NB4 (cell line): Measurements from ENCODE around the gene UST.

Experiments used
- DNase-seq: peaks from one replicate; pipeline ENCODE4 v3.0.0; 2010; ENCODE audit warnings: low read depth
- H3K4me3 ChIP-seq: one replicate; pipeline ENCODE4 v1.5.1; 2011; ENCODE audit warnings: mild to moderate bottlenecking, low read depth, low read length, moderate library complexity
- CTCF ChIP-seq: IDR thresholded peaks from one replicate; pipeline ENCODE4 v1.5.1; 2012; ENCODE audit warnings: low read depth, low read length
- MAX ChIP-seq: IDR thresholded peaks from 2 replicates; pipeline ENCODE4 v1.6.1; 2011; ENCODE audit warnings: low read depth, low read length
- MYC ChIP-seq: IDR thresholded peaks from 2 replicates; pipeline ENCODE4 v1.6.1; 2011; ENCODE audit warnings: low read depth, low read length
- POLR2A ChIP-seq: IDR thresholded peaks from 2 replicates; pipeline ENCODE4 v1.6.1; 2011; ENCODE audit warnings: mild to moderate bottlenecking; ENCODE audit not compliant: insufficient read length; ENCODE audit errors: extremely low read depth

The UST gene

GRCh38 chr6:149046164-149046821 lies 299.5 kb downstream of the UST start:
- no peak for TF ChIP-seq POLR2A
- no peak for TF ChIP-seq CTCF
- TF ChIP-seq MYC: no peak
- no peak for TF ChIP-seq MAX
- DNase-seq: no peak
- H3K4me3 ChIP-seq: no peak overlapping the region

GRCh38 chr6:149046822-149047246 lies 300.0 kb downstream of the UST start:
- TF ChIP-seq MAX (no peak), CTCF (no peak)
- H3K4me3 ChIP-seq: no peak overlapping the region
- DNase-seq: no peak

- H3K4me3 ChIP-seq: no peak overlapping the region
- DNase-seq: no peak
Measured at GRCh38 chr6:149049230-149049629, 302.4 kb downstream of the UST start.

GRCh38 chr6:149050160-149050559 lies 303.3 kb downstream of the UST start:
- no peak overlapping the region for H3K4me3 ChIP-seq
- no peak for TF ChIP-seq MAX
- TF ChIP-seq MYC: no peak
- TF ChIP-seq CTCF: no peak
- no peak for TF ChIP-seq POLR2A
- DNase-seq: no peak

More at GRCh38 chr6:149049230-149049629, 302.4 kb downstream of the UST start:
- TF ChIP-seq MAX (no peak), CTCF (no peak), POLR2A (no peak), MYC (no peak)

- no peak overlapping the region for H3K4me3 ChIP-seq
- TF ChIP-seq CTCF: no peak
- TF ChIP-seq MYC: no peak
- no peak for TF ChIP-seq POLR2A
- TF ChIP-seq MAX: no peak
- no peak for DNase-seq
Measured at GRCh38 chr6:149052350-149053106, 305.7 kb downstream of the UST start.
